Panc1 (cell line): ENCODE measurements around the gene PLXNB1. TPM values are rescaled to one million over a fixed set of nuclear protein-coding genes. Genes with fewer than 3 reads are reported as not detected.

Source experiments
- ATAC-seq: fragments of 200-7000 bp; cut with Tn5 transposase; 2 replicates; pipeline ENCODE4 v1.9.1; 2020; ENCODE audit warnings: mild to moderate bottlenecking, moderate library complexity
- BruUV-seq: library from RNA; stranded (reverse); fragments of 400-500 nt; replicated peaks from 2 replicates; lab custom pipeline; 2021; lab: Mats Ljungman, UMichigan
- CTCF ChIA-PET: fragments of 300-600 bp; sonication (Branson Sonifier 250); formaldehyde crosslinking; loops from one replicate; lab custom pipeline; 2022; ENCODE audit warnings: antibody characterized with exemption; lab: Charles Lee
- POLR2A ChIA-PET: fragments of 300-600 bp; sonication (Branson Sonifier 250); formaldehyde crosslinking; loops from one replicate; lab custom pipeline; 2022; ENCODE audit warnings: antibody characterized with exemption; lab: Charles Lee
- DNase-seq: peaks from one replicate; pipeline ENCODE4 v3.0.0-alpha.2; 2010; ENCODE audit warnings: low read depth, low spot score
- H3K27ac ChIP-seq: 2 replicates; pipeline ENCODE4 v1.5.1; 2011; ENCODE audit warnings: mild to moderate bottlenecking, low read length, inconsistent platforms
- H3K27me3 ChIP-seq: fragments of 200-500 bp; sonication (Bioruptor generic); 2 replicates; pipeline ENCODE4 v1.6.0; 2014; ENCODE audit warnings: low read length, inconsistent platforms; ENCODE audit not compliant: control insufficient read depth, insufficient read depth
- H3K36me3 ChIP-seq: fragments of 200-500 bp; sonication (Bioruptor generic); 2 replicates; pipeline ENCODE4 v1.5.1; 2014; ENCODE audit warnings: inconsistent platforms, mild to moderate bottlenecking, low read length, moderate library complexity; ENCODE audit not compliant: control insufficient read depth, insufficient read depth
- H3K4me1 ChIP-seq: 2 replicates; pipeline ENCODE4 v1.5.1; 2011; ENCODE audit warnings: inconsistent platforms, mild to moderate bottlenecking, low read length, moderate library complexity; ENCODE audit not compliant: control insufficient read depth, insufficient read depth
- H3K4me3 ChIP-seq, 2 experiments: 2 replicates each; pipeline ENCODE4 v1.5.1; 2011 to 2012; ENCODE audit warnings: low read depth in 2 of 2, low read length in 2 of 2, mild to moderate bottlenecking in 2 of 2, inconsistent platforms in 1 of 2, moderate library complexity in 1 of 2
- H3K9me3 ChIP-seq: fragments of 200-500 bp; sonication (Bioruptor generic); 2 replicates; pipeline ENCODE4 v1.5.1; 2014; ENCODE audit warnings: low read depth, mild to moderate bottlenecking, inconsistent platforms, low read length, moderate library complexity; ENCODE audit not compliant: control insufficient read depth, insufficient read depth
- CTCF ChIP-seq: fragments of 450-650 bp; IDR thresholded peaks from 2 replicates; pipeline ENCODE4 v1.5.1; 2017; ENCODE audit warnings: mild to moderate bottlenecking
- POLR2AphosphoS5 ChIP-seq: IDR thresholded peaks from 2 replicates; pipeline ENCODE4 v1.6.1; 2012; ENCODE audit warnings: mild to moderate bottlenecking, low read depth, low read length, moderate library complexity
- SIN3A ChIP-seq: IDR thresholded peaks from 2 replicates; pipeline ENCODE4 v1.6.1; 2012; ENCODE audit warnings: low read depth, mild to moderate bottlenecking, low read length, moderate library complexity, borderline replicate concordance; ENCODE audit not compliant: insufficient read depth
- TCF7L2 ChIP-seq: IDR thresholded peaks from 2 replicates; pipeline ENCODE4 v1.6.1; 2011; ENCODE audit warnings: mild to moderate bottlenecking, low read depth, low read length, inconsistent platforms
- in situ Hi-C: cut with HindIII; loops from 2 replicates; pipeline ENCODE4 v1.10.0; 2016; ENCODE audit warnings: low sequenced_read_pairs, low pct_unique_long_range_greater_than_20kb
- intact Hi-C: fragments of 100-400 bp; cut with micrococcal nuclease; formaldehyde crosslinking; loops from one replicate; pipeline ENCODE4 v1.10.0; 2022; ENCODE audit not compliant: unreplicated experiment
- total RNA-seq: library from RNA; stranded (reverse); gene quantifications from one replicate; pipeline ENCODE4 v1.2.1, GENCODE V29; 2021; ENCODE audit not compliant: unreplicated experiment
- TF ChIP-seq, protein P1 (sequence below), 2 experiments: IDR thresholded peaks; 2 replicates each; pipeline ENCODE4 v1.6.1; 2011 to 2012; ENCODE audit warnings: low read depth in 2 of 2, control low read depth in 1 of 2, low read length in 1 of 2, mild to moderate bottlenecking in 1 of 2, moderate library complexity in 1 of 2; ENCODE audit not compliant: insufficient read depth in 1 of 2

The PLXNB1 gene
- total RNA-seq, 1 experiment from 2014 or later = 22.8 TPM

- intact Hi-C loops = loop anchor here (5.0 kb wide), 2 partner anchors 34 to 164 kb away; no protein-coding TSS in a partner anchor
- in situ Hi-C loops = no loop called here
- ChIA-PET POLR2A (interaction anchor here (0.5 to 0.6 kb wide), 3 partner anchors 36 to 254 kb away, joined by 3 read pairs; no protein-coding TSS in a partner anchor), CTCF (interaction anchor here (0.6 to 2.5 kb wide), 29 partner anchors 9 to 250 kb away, joined by 3 to 98 read pairs (median 4); partner anchors contain the start of genes ATRIP, CDC25A, PFKFB4 and ZNF589)
- TF ChIP-seq SIN3A = no peak
- TF ChIP-seq POLR2AphosphoS5 = no peak
- TF ChIP-seq, protein P1, sequence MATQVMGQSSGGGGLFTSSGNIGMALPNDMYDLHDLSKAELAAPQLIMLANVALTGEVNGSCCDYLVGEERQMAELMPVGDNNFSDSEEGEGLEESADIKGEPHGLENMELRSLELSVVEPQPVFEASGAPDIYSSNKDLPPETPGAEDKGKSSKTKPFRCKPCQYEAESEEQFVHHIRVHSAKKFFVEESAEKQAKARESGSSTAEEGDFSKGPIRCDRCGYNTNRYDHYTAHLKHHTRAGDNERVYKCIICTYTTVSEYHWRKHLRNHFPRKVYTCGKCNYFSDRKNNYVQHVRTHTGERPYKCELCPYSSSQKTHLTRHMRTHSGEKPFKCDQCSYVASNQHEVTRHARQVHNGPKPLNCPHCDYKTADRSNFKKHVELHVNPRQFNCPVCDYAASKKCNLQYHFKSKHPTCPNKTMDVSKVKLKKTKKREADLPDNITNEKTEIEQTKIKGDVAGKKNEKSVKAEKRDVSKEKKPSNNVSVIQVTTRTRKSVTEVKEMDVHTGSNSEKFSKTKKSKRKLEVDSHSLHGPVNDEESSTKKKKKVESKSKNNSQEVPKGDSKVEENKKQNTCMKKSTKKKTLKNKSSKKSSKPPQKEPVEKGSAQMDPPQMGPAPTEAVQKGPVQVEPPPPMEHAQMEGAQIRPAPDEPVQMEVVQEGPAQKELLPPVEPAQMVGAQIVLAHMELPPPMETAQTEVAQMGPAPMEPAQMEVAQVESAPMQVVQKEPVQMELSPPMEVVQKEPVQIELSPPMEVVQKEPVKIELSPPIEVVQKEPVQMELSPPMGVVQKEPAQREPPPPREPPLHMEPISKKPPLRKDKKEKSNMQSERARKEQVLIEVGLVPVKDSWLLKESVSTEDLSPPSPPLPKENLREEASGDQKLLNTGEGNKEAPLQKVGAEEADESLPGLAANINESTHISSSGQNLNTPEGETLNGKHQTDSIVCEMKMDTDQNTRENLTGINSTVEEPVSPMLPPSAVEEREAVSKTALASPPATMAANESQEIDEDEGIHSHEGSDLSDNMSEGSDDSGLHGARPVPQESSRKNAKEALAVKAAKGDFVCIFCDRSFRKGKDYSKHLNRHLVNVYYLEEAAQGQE (IDR thresholded peaks at IDR 0.05; ENCODE audit: insufficient read depth in 1 of 2, low read depth in 2 of 2, low read length in 1 of 2) = no peak
- TF ChIP-seq TCF7L2 = no peak
- TF ChIP-seq CTCF = no peak
- no peak for ATAC-seq
- peaks cover 1% of the 10 kb centered on the region; the same call in 1 of the 2 replicates for H3K4me1 ChIP-seq
- H3K27ac ChIP-seq = no peak overlapping the region
- no TSS peak for BruUV-seq
- DNase-seq = no peak
- peaks cover 4% of the 10 kb centered on the region; the same call in 1 of the 2 replicates for H3K36me3 ChIP-seq
- no peak overlapping the region for H3K4me3 ChIP-seq
- H3K27me3 ChIP-seq = no peaks in the 10 kb centered on the region
- H3K9me3 ChIP-seq = no peaks in the 10 kb centered on the region
These were observed 6.5 kb upstream of the PLXNB1 start for GRCh38 chr3:48436477-48436787.

GRCh38 chr3:48435774-48436476 is 6.0 kb upstream of the PLXNB1 start:
- H3K4me3 ChIP-seq = no peak overlapping the region
- peaks cover 4% of the 10 kb centered on the region; the same call in 1 of the 2 replicates for H3K36me3 ChIP-seq
- H3K4me1 ChIP-seq = no peaks in the 10 kb centered on the region
- ATAC-seq (peak; percentile 69), DNase-seq (peak; percentile 66)
- H3K27ac ChIP-seq = no peak overlapping the region
- H3K9me3 ChIP-seq = no peaks in the 10 kb centered on the region
- intact Hi-C loops = loop anchor here (5.0 kb wide), 2 partner anchors 34 to 164 kb away; no protein-coding TSS in a partner anchor
- POLR2A ChIA-PET = interaction anchor here (0.5 to 0.6 kb wide), 4 partner anchors 35 to 253 kb away, joined by 3 to 11 read pairs (median 3); no protein-coding TSS in a partner anchor
- no peaks in the 10 kb centered on the region for H3K27me3 ChIP-seq
- TF ChIP-seq TCF7L2 (no peak), CTCF (peak; percentile 98)
- no TSS peak for BruUV-seq
- CTCF ChIA-PET = interaction anchor here (0.6 to 2.5 kb wide), 29 partner anchors 9 to 251 kb away, joined by 3 to 98 read pairs (median 4); partner anchors contain the start of genes ATRIP, CDC25A, PFKFB4 and ZNF589
- in situ Hi-C loops = no loop called here
